Smooth muscle cell (in vitro differentiated cells): Measurements from ENCODE around the gene FILIP1L. TPM values are rescaled to one million over a fixed set of nuclear protein-coding genes. Genes with fewer than 3 reads are reported as not detected.
"Not testable (repeated sequence)": the region's sequence is repeated elsewhere in the genome, so short reads cannot be mapped to it uniquely, and the experiment has no call there.

Experiments
- DNase-seq: peaks from one replicate; lab custom pipeline; 2025; ENCODE audit not compliant: unreplicated experiment; lab: John Stamatoyannopoulos, UW
- H2AFZ ChIP-seq: fragments of 200-600 bp; sonication (generic); 2 replicates; pipeline ENCODE4 v1.6.0; 2016; ENCODE audit warnings: antibody characterized with exemption, low read depth, mild to moderate bottlenecking
- H3F3A ChIP-seq: fragments of 200-600 bp; sonication (generic); 2 replicates; pipeline ENCODE4 v1.6.0; 2017; ENCODE audit warnings: antibody characterized with exemption, low read depth
- H3K27ac ChIP-seq: fragments of 200-600 bp; sonication (generic); 2 replicates; pipeline ENCODE4 v1.5.1; 2016; ENCODE audit warnings: low read depth, mild to moderate bottlenecking
- H3K27me3 ChIP-seq: fragments of 200-600 bp; sonication (generic); 2 replicates; pipeline ENCODE4 v1.6.1; 2016; ENCODE audit warnings: low read depth, mild to moderate bottlenecking
- H3K36me3 ChIP-seq: fragments of 200-600 bp; sonication (generic); 2 replicates; pipeline ENCODE4 v1.5.1; 2016; ENCODE audit warnings: low read depth
- H3K4me1 ChIP-seq: fragments of 200-600 bp; sonication (generic); 2 replicates; pipeline ENCODE4 v1.5.1; 2016; ENCODE audit warnings: low read depth
- H3K4me2 ChIP-seq: fragments of 200-600 bp; sonication (generic); 2 replicates; pipeline ENCODE4 v1.6.0; 2016; ENCODE audit warnings: mild to moderate bottlenecking
- H3K4me3 ChIP-seq: fragments of 200-600 bp; sonication (generic); 2 replicates; pipeline ENCODE4 v1.5.1; 2016; ENCODE audit warnings: mild to moderate bottlenecking
- H3K79me2 ChIP-seq: fragments of 200-600 bp; sonication (generic); 2 replicates; pipeline ENCODE4 v1.6.0; 2016; ENCODE audit warnings: low read depth, mild to moderate bottlenecking
- H3K9ac ChIP-seq: fragments of 200-600 bp; sonication (generic); 2 replicates; pipeline ENCODE4 v1.6.0; 2016; ENCODE audit warnings: low read depth
- H3K9me3 ChIP-seq: fragments of 200-600 bp; sonication (generic); replicated peaks from 2 replicates; pipeline ENCODE4 v1.5.1; 2016; ENCODE audit warnings: low read depth
- H4K20me1 ChIP-seq: fragments of 200-600 bp; sonication (generic); 2 replicates; pipeline ENCODE4 v1.6.0; 2016; ENCODE audit warnings: low read depth
- WGBS: methylation state at CpG from one replicate; pipeline ENCODE4 v1.1.7; 2016; ENCODE audit warnings: low lambda C conversion rate; 5-methylcytosine and 5-hydroxymethylcytosine counted together
- polyA plus RNA-seq: library from polyadenylated mRNA; unstranded; fragments of >200 nt; fragmentation: Nextera tagmentation; extraction: Ambion mirVana; gene quantifications from 2 replicates; pipeline ENCODE4 v1.2.1, GENCODE V29; 2016
- total RNA-seq: library from RNA; depleted of rRNA; stranded (reverse); fragments of >200 nt; gene quantifications from 2 replicates; pipeline ENCODE4 v1.2.3, GENCODE V29; 2014
- TF ChIP-seq, protein P1 (sequence below): fragments of 200-600 bp; sonication (generic); IDR thresholded peaks from 2 replicates; pipeline ENCODE4 v1.5.1; 2017; ENCODE audit warnings: borderline replicate concordance, mild to moderate bottlenecking, antibody characterized with exemption; ENCODE audit not compliant: insufficient read depth, poor library complexity, severe bottlenecking

The FILIP1L gene
- total and polyA plus RNA-seq, 2 experiments from 2014 or later, result 56.2 to 104 TPM

DNA sequence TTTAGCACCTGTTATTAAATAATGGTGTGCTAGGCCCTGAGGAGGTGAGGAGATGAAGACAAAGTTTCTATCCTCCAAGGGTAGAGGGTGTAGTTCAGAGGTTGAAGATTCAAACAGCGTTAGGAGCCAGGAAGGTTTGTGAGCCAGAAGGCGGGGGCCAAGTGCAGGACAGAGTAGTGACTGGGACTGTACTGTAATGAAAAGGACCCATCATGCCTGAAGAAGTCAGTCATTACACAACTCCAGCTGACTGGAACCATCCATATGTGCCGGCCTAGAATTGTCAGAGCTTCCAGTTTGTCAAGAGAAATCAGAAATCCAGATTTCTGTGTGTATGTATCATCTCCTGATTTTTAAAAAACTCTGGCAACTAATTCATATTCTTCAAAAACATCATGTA lies 54.8 kb downstream of the FILIP1L start:
- TF ChIP-seq, protein P1, sequence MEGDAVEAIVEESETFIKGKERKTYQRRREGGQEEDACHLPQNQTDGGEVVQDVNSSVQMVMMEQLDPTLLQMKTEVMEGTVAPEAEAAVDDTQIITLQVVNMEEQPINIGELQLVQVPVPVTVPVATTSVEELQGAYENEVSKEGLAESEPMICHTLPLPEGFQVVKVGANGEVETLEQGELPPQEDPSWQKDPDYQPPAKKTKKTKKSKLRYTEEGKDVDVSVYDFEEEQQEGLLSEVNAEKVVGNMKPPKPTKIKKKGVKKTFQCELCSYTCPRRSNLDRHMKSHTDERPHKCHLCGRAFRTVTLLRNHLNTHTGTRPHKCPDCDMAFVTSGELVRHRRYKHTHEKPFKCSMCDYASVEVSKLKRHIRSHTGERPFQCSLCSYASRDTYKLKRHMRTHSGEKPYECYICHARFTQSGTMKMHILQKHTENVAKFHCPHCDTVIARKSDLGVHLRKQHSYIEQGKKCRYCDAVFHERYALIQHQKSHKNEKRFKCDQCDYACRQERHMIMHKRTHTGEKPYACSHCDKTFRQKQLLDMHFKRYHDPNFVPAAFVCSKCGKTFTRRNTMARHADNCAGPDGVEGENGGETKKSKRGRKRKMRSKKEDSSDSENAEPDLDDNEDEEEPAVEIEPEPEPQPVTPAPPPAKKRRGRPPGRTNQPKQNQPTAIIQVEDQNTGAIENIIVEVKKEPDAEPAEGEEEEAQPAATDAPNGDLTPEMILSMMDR, result no peak
- H3K36me3 ChIP-seq, result no peaks in the 10 kb centered on the region
- no peak overlapping the region for H3K27ac ChIP-seq
- H3K9ac ChIP-seq, result no peak overlapping the region
- no peak overlapping the region for H3K4me2 ChIP-seq
- H3K79me2 ChIP-seq, result no peaks in the 10 kb centered on the region
- no peak overlapping the region for H2AFZ ChIP-seq
- H3F3A ChIP-seq, result peaks cover 2% of the 10 kb centered on the region
- WGBS, result 97% methylated on average over 3 of the region's 3 CpGs
- DNase-seq, result no peak
- no peaks in the 10 kb centered on the region for H3K27me3 ChIP-seq
- H3K4me1 ChIP-seq, result peaks cover 11% of the 10 kb centered on the region
- no peaks in the 10 kb centered on the region for H3K9me3 ChIP-seq
- H4K20me1 ChIP-seq, result no peaks in the 10 kb centered on the region
- no peak overlapping the region for H3K4me3 ChIP-seq

GRCh38 chr3:100057716-100058575 lies 56.4 kb downstream of the FILIP1L start:
- Histone ChIP-seq H3K4me1 (no peaks in the 10 kb centered on the region), H3K36me3 (no peaks in the 10 kb centered on the region), H4K20me1 (no peaks in the 10 kb centered on the region), H3K27ac (peak overlapping the region; percentile 33), H3K4me3 (no peak overlapping the region), H3K79me2 (no peaks in the 10 kb centered on the region), H2AFZ (no peak overlapping the region), H3F3A (no peaks in the 10 kb centered on the region), H3K9ac (no peak overlapping the region), H3K9me3 (no peaks in the 10 kb centered on the region), H3K4me2 (no peak overlapping the region), H3K27me3 (no peaks in the 10 kb centered on the region)
- WGBS, result 73% methylated on average over 8 of the region's 8 CpGs
- TF ChIP-seq, protein P1, result no peak
- DNase-seq, result no peak

GRCh38 chr3:100053951-100054620 lies 60.2 kb downstream of the FILIP1L start:
- 97% methylated on average over 6 of the region's 6 CpGs for WGBS
- Histone ChIP-seq H3K4me1 (no peaks in the 10 kb centered on the region), H3K79me2 (no peaks in the 10 kb centered on the region), H3K4me2 (no peak overlapping the region), H4K20me1 (no peaks in the 10 kb centered on the region), H3K27ac (no peak overlapping the region), H3K27me3 (no peaks in the 10 kb centered on the region), H3K9ac (no peak overlapping the region), H3K9me3 (no peaks in the 10 kb centered on the region), H3F3A (no peaks in the 10 kb centered on the region), H2AFZ (no peak overlapping the region), H3K4me3 (no peak overlapping the region), H3K36me3 (no peaks in the 10 kb centered on the region)
- TF ChIP-seq, protein P1, result no peak
- DNase-seq, result no peak

DNA sequence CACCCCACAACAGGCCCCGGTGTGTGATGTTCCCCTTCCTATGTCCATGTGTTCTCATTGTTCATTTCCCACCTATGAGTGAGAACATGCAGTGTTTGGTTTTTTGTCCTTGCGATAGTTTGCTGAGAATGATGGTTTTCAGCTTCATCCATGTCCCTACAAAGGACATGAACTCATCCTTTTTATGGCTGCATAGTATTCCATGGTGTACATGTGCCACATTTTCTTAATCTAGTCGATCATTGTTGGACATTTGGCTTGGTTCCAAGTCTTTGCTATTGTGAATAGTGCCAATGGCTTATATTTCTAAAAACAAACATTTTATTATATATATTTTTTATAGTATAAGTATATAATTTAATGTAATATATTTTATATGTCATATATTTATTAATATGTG lies 62.8 kb downstream of the FILIP1L start:
- H3K4me3 ChIP-seq, H3K79me2 ChIP-seq, H3K9ac ChIP-seq, H3K27me3 ChIP-seq, H3K9me3 ChIP-seq, H3K27ac ChIP-seq, H2AFZ ChIP-seq, H3K36me3 ChIP-seq, H4K20me1 ChIP-seq, H3F3A ChIP-seq, DNase-seq, H3K4me2 ChIP-seq: not testable (repeated sequence)
- H3K4me1 ChIP-seq, result peaks cover 14% of the 10 kb centered on the region
- 100% methylated on average over 3 of the region's 3 CpGs for WGBS
